GM12878 (cell line): ENCODE results near the gene CGGBP1. TPM values are rescaled to one million over a fixed set of nuclear protein-coding genes. Genes with fewer than 3 reads are reported as not detected.

Experiments used
- ATAC-seq: fragments of 200-7000 bp; cut with Tn5 transposase; 3 replicates; pipeline ENCODE4 v1.9.1; 2020; ENCODE audit warnings: mild to moderate bottlenecking, moderate library complexity
- BruUV-seq: library from RNA; stranded (reverse); fragments of 400-500 nt; replicated peaks from 2 replicates; lab custom pipeline; 2021; lab: Mats Ljungman, UMichigan
- CTCF ChIA-PET: fragments of 300-600 bp; sonication (Branson Sonifier 250); formaldehyde crosslinking; extraction: SDS; loops from one replicate; lab custom pipeline; 2021; ENCODE audit warnings: inconsistent platforms; lab: Yijun Ruan, JAX
- POLR2A ChIA-PET: fragments of 350-600 bp; formaldehyde crosslinking; extraction: SDS; loops from one replicate; lab custom pipeline; 2021; ENCODE audit warnings: inconsistent platforms; lab: Charles Lee
- RAD21 ChIA-PET: fragments of 300-600 bp; sonication (Branson Sonifier 250); formaldehyde crosslinking; loops from one replicate; lab custom pipeline; 2023; ENCODE audit warnings: antibody characterized with exemption; ENCODE audit not compliant: unreplicated experiment; lab: Charles Lee
- SMC1A ChIA-PET: fragments of 300-600 bp; sonication (Branson Sonifier 250); formaldehyde crosslinking; loops from one replicate; lab custom pipeline; 2023; ENCODE audit not compliant: unreplicated experiment, uncharacterized antibody; lab: Charles Lee
- DNase-seq: peaks from one replicate; pipeline ENCODE4 v3.0.0-alpha.2; 2011; ENCODE audit warnings: low read depth, low spot score
- FAIRE-seq: peaks from 3 replicates; lab custom pipeline; 2011; peaks lifted over from hg19 to GRCh38; lab: Jason Lieb, UNC
- H2AFZ ChIP-seq: 2 replicates; pipeline ENCODE4 v1.6.0; 2011; ENCODE audit warnings: low read depth, low read length, control low read depth; ENCODE audit not compliant: control insufficient read depth
- H3K27ac ChIP-seq: 2 replicates; pipeline ENCODE4 v1.5.1; 2011; ENCODE audit warnings: control low read depth; ENCODE audit not compliant: control insufficient read depth, insufficient read depth
- H3K27me3 ChIP-seq, 2 experiments: replicated peaks in 1 of 2; 2 replicates each; pipeline versions ENCODE4 v1.6.0 to v1.6.1; 2011; ENCODE audit warnings: low read length in 1 of 2; ENCODE audit not compliant: control insufficient read depth in 2 of 2, insufficient read depth in 2 of 2
- H3K36me3 ChIP-seq, 2 experiments: 2 replicates each; pipeline ENCODE4 v1.5.1; 2011; ENCODE audit warnings: low read length in 1 of 2; ENCODE audit not compliant: control insufficient read depth in 2 of 2, insufficient read depth in 2 of 2
- H3K4me1 ChIP-seq: 2 replicates; pipeline ENCODE4 v1.6.1; 2011; ENCODE audit warnings: mild to moderate bottlenecking, low read length, moderate library complexity, mixed read lengths; ENCODE audit not compliant: control insufficient read depth, insufficient read depth
- H3K4me2 ChIP-seq: 2 replicates; pipeline ENCODE4 v1.6.0; 2011; ENCODE audit warnings: control low read depth; ENCODE audit not compliant: control insufficient read depth, insufficient read depth
- H3K4me3 ChIP-seq: fragments of 200-600 bp; sonication (generic); 2 replicates; pipeline ENCODE4 v1.5.1; 2016
- H3K79me2 ChIP-seq: 2 replicates; pipeline ENCODE4 v1.6.0; 2011; ENCODE audit warnings: low read length; ENCODE audit not compliant: control insufficient read depth, insufficient read depth
- H3K9ac ChIP-seq: 2 replicates; pipeline ENCODE4 v1.8.0; 2011; ENCODE audit warnings: low read length, control low read depth, mixed read lengths; ENCODE audit not compliant: control insufficient read depth, insufficient read depth
- H3K9me3 ChIP-seq: replicated peaks from 3 replicates; pipeline ENCODE4 v1.5.1; 2011; ENCODE audit warnings: mild to moderate bottlenecking, low read length; ENCODE audit not compliant: control insufficient read depth, insufficient read depth
- H4K20me1 ChIP-seq: 2 replicates; pipeline ENCODE4 v1.6.0; 2011; ENCODE audit not compliant: control insufficient read depth, insufficient read depth
- BHLHE40 ChIP-seq, 2 experiments: fragments of 450-650 bp in 1 of 2; IDR thresholded peaks; 2 replicates each; pipeline ENCODE4 v1.6.1; 2011 to 2017; ENCODE audit warnings: low read depth in 2 of 2, borderline replicate concordance in 1 of 2, improper control_type of control experiment in 1 of 2, low read length in 1 of 2, mild to moderate bottlenecking in 1 of 2
- CBX5 ChIP-seq: sonication (generic); IDR thresholded peaks from 2 replicates; pipeline ENCODE4 v1.6.1; 2016; ENCODE audit warnings: low read depth, moderate library complexity, mild to moderate bottlenecking, inconsistent platforms
- GATAD2B ChIP-seq: fragments of 450-650 bp; conservative IDR thresholded peaks from 2 replicates; pipeline ENCODE4 v1.6.1; 2017; ENCODE audit warnings: low read depth, mild to moderate bottlenecking, moderate library complexity
- JUNB ChIP-seq: IDR thresholded peaks from 2 replicates; pipeline ENCODE4 v1.6.1; 2016; ENCODE audit warnings: antibody characterized with exemption, mild to moderate bottlenecking
- JUND ChIP-seq: IDR thresholded peaks from 2 replicates; pipeline ENCODE4 v1.6.1; 2012; ENCODE audit warnings: low read depth, mild to moderate bottlenecking, low read length, improper control_type of control experiment, moderate library complexity
- KAT2A ChIP-seq: conservative IDR thresholded peaks from 2 replicates; pipeline ENCODE4 v1.6.1; 2011; ENCODE audit warnings: low read depth, low read length; ENCODE audit not compliant: control insufficient read depth
- LARP7 ChIP-seq: fragments of 450-650 bp; IDR thresholded peaks from 2 replicates; pipeline ENCODE4 v1.6.1; 2017; ENCODE audit warnings: mild to moderate bottlenecking
- NFXL1 ChIP-seq: fragments of 450-650 bp; IDR thresholded peaks from 2 replicates; pipeline ENCODE4 v1.6.1; 2017; ENCODE audit warnings: antibody characterized with exemption, mild to moderate bottlenecking, borderline replicate concordance
- PML ChIP-seq: IDR thresholded peaks from 2 replicates; pipeline ENCODE4 v1.6.1; 2012; ENCODE audit warnings: low read length, inconsistent platforms
- RB1 ChIP-seq: fragments of 450-650 bp; formaldehyde crosslinking; IDR thresholded peaks from 2 replicates; pipeline ENCODE4 v1.6.1; 2017; ENCODE audit warnings: mild to moderate bottlenecking, borderline replicate concordance
- SUPT20H ChIP-seq: IDR thresholded peaks from 2 replicates; pipeline ENCODE4 v1.6.1; 2011; ENCODE audit warnings: low read depth, mild to moderate bottlenecking, low read length, moderate library complexity, borderline replicate concordance; ENCODE audit not compliant: control insufficient read depth
- WGBS: methylation state at CpG from one replicate; pipeline ENCODE4 v1.1.6; 2016; ENCODE audit warnings: low lambda C conversion rate; ENCODE audit not compliant: insufficient replicate concordance, insufficient coverage; ENCODE audit errors: missing lambda C conversion rate; 5-methylcytosine and 5-hydroxymethylcytosine counted together
- in situ Hi-C: fragments of 300-500 bp; cut with MboI; formaldehyde crosslinking; loops from 9 replicates; pipeline ENCODE4 v1.14.3; 2018; ENCODE audit warnings: mixed read lengths
- intact Hi-C: fragments of 100-400 bp; cut with micrococcal nuclease; formaldehyde crosslinking; loops from one replicate; pipeline ENCODE4 v1.14.2; 2022; ENCODE audit not compliant: unreplicated experiment
- polyA plus RNA-seq, 11 experiments: library from polyadenylated mRNA; depleted of rRNA in 4 of 11; unstranded in 6 of 11; stranded (reverse) in 5 of 11; fragments of >200 nt; fragmentation: Nextera tagmentation in 4 of 11; fragmentation: Illumina TruSeq in 1 of 11; extraction: Ambion mirVana in 4 of 11; extraction: Trizol in 1 of 11; gene quantifications; 1 replicate in 1 of 11; 2 replicates in 10 of 11; pipeline versions ENCODE4 v1.2.1 to v1.2.3, GENCODE V29; 2011 to 2016; ENCODE audit warnings: inconsistent platforms in 2 of 11, missing spikeins in 2 of 11, low read depth in 1 of 11
- total RNA-seq, 4 experiments: library from RNA; depleted of rRNA in 3 of 4; stranded (reverse); fragments of >200 nt in 3 of 4; fragmentation: Illumina TruSeq in 1 of 4; extraction: Trizol in 1 of 4; gene quantifications; 2 replicates each; pipeline versions ENCODE4 v1.2.1 to v1.2.3, GENCODE V29; 2013 to 2021
- TF ChIP-seq, protein P1 (sequence below): fragments of 450-650 bp; conservative IDR thresholded peaks from 2 replicates; pipeline ENCODE4 v1.6.1; 2017; ENCODE audit warnings: mild to moderate bottlenecking, moderate library complexity

CGGBP1 gene
- total and polyA plus RNA-seq, 10 of the 15 experiments (the other 5 are each of a cell fraction or from before 2014, with no cell fraction given): 27.8 to 75.8 (median 50.4) TPM

DNA sequence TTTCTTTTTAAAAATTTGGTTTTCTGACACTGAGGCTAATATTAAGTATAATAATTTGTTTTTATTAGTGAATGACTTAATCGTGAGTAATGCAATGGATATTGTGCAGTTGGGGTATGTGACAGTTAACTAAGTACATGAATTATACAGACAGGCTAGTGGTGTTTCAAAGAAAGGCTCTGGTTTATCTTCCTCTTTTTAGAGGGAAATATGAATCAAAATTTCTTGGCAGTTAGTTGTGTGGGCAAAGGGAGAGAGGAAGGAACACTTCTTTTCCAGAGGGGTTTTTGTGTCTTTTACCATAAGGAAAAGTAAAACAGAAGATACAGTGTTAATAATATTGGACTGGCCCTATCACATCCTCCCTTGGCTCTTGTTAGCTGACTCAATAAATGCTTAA is 2.9 kb upstream of the CGGBP1 start:
- Histone ChIP-seq H3K79me2 (peaks cover 90% of the 10 kb centered on the region), H3K4me2 (peak overlapping the region; percentile 80), H3K4me1 (peaks cover 2% of the 10 kb centered on the region; the same call in 1 of the 2 replicates), H3K9ac (peak overlapping the region; percentile 37; the same call in 1 of the 2 replicates), H4K20me1 (no peaks in the 10 kb centered on the region; the same call in 1 of the 2 replicates), H2AFZ (no peak overlapping the region), H3K27me3 (no peaks in the 10 kb centered on the region), H3K36me3 (0 out of 4 replicates have a peak, but pooled peaks cover 0 to 4% of the 10 kb centered on the region in 2 experiments), H3K27ac (peak overlapping the region; percentile 29)
- POLR2A ChIA-PET: interaction anchor here (0.6 kb wide), 1 partner anchor 91 kb away, joined by 3 read pairs; no protein-coding TSS in a partner anchor
- no TSS peak for BruUV-seq
- WGBS: 52% methylated on average over 1 of the region's 1 CpG
- DNase-seq (no peak), ATAC-seq (no peak), FAIRE-seq (no peak)
- SMC1A ChIA-PET: interaction anchor here (0.6 to 2.3 kb wide), 4 partner anchors 30 to 1769 kb away, joined by 3 to 6 read pairs (median 4); no protein-coding TSS in a partner anchor
- RAD21 ChIA-PET: no interaction called here
- in situ Hi-C loops: no loop called here
- TF ChIP-seq SUPT20H (no peak), JUNB (no peak)
- TF ChIP-seq, all 136 proteins: peak for 0
- peak overlapping the region; percentile 94 for H3K4me3 ChIP-seq
- CTCF ChIA-PET: interaction anchor here (3.5 kb wide), 1 partner anchor 51 kb away, joined by 19 read pairs; no protein-coding TSS in a partner anchor
- peaks cover 2% of the 10 kb centered on the region; the same call in 1 of the 3 replicates for H3K9me3 ChIP-seq
- intact Hi-C loops: no loop called here

DNA sequence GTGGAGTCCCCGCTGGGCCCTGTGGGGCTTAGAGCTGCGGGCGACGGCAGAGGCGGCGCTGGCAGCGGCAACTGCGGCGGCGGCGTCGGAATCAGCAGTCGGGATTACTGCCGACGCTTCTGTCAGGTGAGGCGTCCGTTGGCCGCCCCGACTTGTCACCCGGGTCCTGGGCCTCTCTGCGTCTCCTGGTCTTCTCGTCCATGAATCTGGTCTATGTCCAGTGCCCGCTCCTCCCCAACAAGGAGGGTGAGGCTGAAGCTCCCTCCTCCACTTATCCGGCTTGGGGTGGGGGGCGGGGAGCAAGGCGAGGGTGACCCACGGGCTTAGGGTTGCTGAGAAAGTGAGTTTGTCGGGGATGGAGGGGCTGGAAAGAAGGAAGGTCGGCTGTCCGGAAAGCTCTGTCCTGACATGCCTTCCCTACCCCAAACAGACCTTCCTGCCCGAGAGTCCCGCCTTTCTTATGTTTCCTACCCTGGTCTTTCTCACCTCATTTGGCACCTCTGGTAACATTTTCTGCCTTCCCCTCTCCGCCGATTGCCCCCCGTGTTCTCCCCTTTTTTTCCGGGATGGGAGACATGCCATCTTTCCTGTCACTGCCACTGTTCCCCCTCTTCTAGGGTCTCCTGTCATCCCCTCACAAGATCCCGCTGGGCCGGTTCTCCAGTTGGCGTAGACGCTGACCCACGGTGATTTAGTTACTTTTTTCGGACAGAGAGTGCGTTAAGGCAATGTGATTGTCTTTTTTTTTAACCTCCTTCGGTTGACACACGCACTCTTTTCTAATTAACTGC is 770 bp upstream of the CGGBP1 start:
- in situ Hi-C loops: no loop called here
- peaks cover 2% of the 10 kb centered on the region; the same call in 1 of the 2 replicates for H3K4me1 ChIP-seq
- TSS peak; percentile 47 for BruUV-seq
- FAIRE-seq (no peak), DNase-seq (no peak), ATAC-seq (peak; percentile 14)
- peak overlapping the region; percentile 50; the same call in 1 of the 2 replicates for H3K4me2 ChIP-seq
- peaks cover 5 to 14% of the 10 kb centered on the region in 2 experiments; a peak in 3 of 4 replicates for H3K36me3 ChIP-seq
- ChIA-PET RAD21 (interaction anchor here (0.6 to 2.2 kb wide), 6 partner anchors 19 to 97 kb away, joined by 3 to 12 read pairs (median 4); no protein-coding TSS in a partner anchor), CTCF (interaction anchor here (0.8 to 1.5 kb wide), 3 partner anchors 27 to 54 kb away, joined by 3 to 6 read pairs (median 3); no protein-coding TSS in a partner anchor), SMC1A (interaction anchor here (1.6 to 3.0 kb wide), 4 partner anchors 28 to 91 kb away, joined by 4 to 17 read pairs (median 8); partner anchors contain the start of gene C3orf38), POLR2A (interaction anchor here (0.8 to 1.9 kb wide), 5 partner anchors 8 to 94 kb away, joined by 3 to 27 read pairs (median 4); partner anchors contain the start of gene C3orf38)
- H3K9ac ChIP-seq: peak overlapping the region; percentile 90
- H3K4me3 ChIP-seq: peak overlapping the region; percentile 94
- WGBS: under 1% methylated on average over 44 of the region's 45 CpGs
- intact Hi-C loops: loop anchor here (2.0 kb wide), 1 partner anchor 91 kb away; no protein-coding TSS in a partner anchor
- H3K79me2 ChIP-seq: peaks cover 75% of the 10 kb centered on the region
- H4K20me1 ChIP-seq: no peaks in the 10 kb centered on the region; the same call in 1 of the 2 replicates
- H3K27me3 ChIP-seq: no peaks in the 10 kb centered on the region
- peak overlapping the region; percentile 87 for H2AFZ ChIP-seq
- H3K27ac ChIP-seq: peak overlapping the region; percentile 86
- no peaks in the 10 kb centered on the region; the same call in 2 of the 3 replicates for H3K9me3 ChIP-seq
- TF ChIP-seq LARP7: peak; percentile 74
- TF ChIP-seq PML: no peak
- TF ChIP-seq, protein P1, sequence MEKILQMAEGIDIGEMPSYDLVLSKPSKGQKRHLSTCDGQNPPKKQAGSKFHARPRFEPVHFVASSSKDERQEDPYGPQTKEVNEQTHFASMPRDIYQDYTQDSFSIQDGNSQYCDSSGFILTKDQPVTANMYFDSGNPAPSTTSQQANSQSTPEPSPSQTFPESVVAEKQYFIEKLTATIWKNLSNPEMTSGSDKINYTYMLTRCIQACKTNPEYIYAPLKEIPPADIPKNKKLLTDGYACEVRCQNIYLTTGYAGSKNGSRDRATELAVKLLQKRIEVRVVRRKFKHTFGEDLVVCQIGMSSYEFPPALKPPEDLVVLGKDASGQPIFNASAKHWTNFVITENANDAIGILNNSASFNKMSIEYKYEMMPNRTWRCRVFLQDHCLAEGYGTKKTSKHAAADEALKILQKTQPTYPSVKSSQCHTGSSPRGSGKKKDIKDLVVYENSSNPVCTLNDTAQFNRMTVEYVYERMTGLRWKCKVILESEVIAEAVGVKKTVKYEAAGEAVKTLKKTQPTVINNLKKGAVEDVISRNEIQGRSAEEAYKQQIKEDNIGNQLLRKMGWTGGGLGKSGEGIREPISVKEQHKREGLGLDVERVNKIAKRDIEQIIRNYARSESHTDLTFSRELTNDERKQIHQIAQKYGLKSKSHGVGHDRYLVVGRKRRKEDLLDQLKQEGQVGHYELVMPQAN: peak; percentile 77
- TF ChIP-seq BHLHE40 (IDR thresholded peaks at IDR 0.05; ENCODE audit: borderline replicate concordance in 1 of 2, low read depth in 2 of 2, low read length in 1 of 2): 0 out of 4 replicates have a peak, but pooled peaks of 1 of the 2 experiments have one; percentile 12
- 0 out of 2 replicates have a peak, but pooled peaks have one; percentile 25 for TF ChIP-seq NFXL1
- 0 out of 2 replicates have a peak, but pooled peaks have one; percentile 10 for TF ChIP-seq CBX5
- TF ChIP-seq RB1: peak; percentile 14; the same call in 1 of the 2 replicates
- TF ChIP-seq GATAD2B: peak; percentile 14; the same call in 1 of the 2 replicates
- no peak for TF ChIP-seq KAT2A
- TF ChIP-seq JUND: no peak
